HepG2 (cell line): ENCODE data around the gene RREB1. TPM values are rescaled to one million over a fixed set of nuclear protein-coding genes. Genes with fewer than 3 reads are reported as not detected.
A peak's percentile ranks its signal among the peaks of the same experiment; 100 is the strongest.

Experiments
- ARNTL ChIP-seq: sonication (generic); formaldehyde crosslinking; IDR thresholded peaks from 2 replicates; pipeline ENCODE4 v1.4.0; 2020; ENCODE audit warnings: mild to moderate bottlenecking, missing genetic modification reagents
- GTF2F1 ChIP-seq: fragments of 150-350 bp; IDR thresholded peaks from 2 replicates; pipeline ENCODE4 v1.6.1; 2014; ENCODE audit warnings: low read length
- PHB2 ChIP-seq: fragments of 450-650 bp; IDR thresholded peaks from 2 replicates; pipeline ENCODE4 v1.6.1; 2018; ENCODE audit not compliant: partially characterized antibody
- RXRB ChIP-seq: IDR thresholded peaks from 2 replicates; pipeline ENCODE4 v1.6.1; 2016; ENCODE audit warnings: borderline replicate concordance, missing genetic modification reagents, missing compliant biosample characterization
- SP140L ChIP-seq: sonication (generic); formaldehyde crosslinking; IDR thresholded peaks from 2 replicates; pipeline ENCODE4 v1.4.0; 2020; ENCODE audit warnings: missing genetic modification reagents, borderline replicate concordance
- SPEN ChIP-seq: sonication (generic); formaldehyde crosslinking; IDR thresholded peaks from 2 replicates; pipeline ENCODE4 v1.5.1; 2020; ENCODE audit warnings: low read depth, mild to moderate bottlenecking, missing genetic modification reagents
- TBP ChIP-seq: sonication (generic); formaldehyde crosslinking; IDR thresholded peaks from 2 replicates; pipeline ENCODE4 v1.5.0; 2020; ENCODE audit warnings: missing genetic modification reagents
- TBX2 ChIP-seq: sonication (generic); formaldehyde crosslinking; IDR thresholded peaks from 2 replicates; pipeline ENCODE4 v1.5.0; 2020; ENCODE audit warnings: missing genetic modification reagents, mild to moderate bottlenecking, borderline replicate concordance
- U2AF1 ChIP-seq: fragments of 200-400 bp; formaldehyde crosslinking; optimal IDR thresholded peaks from 2 replicates; pipeline ENCODE3; 2017; ENCODE audit warnings: mild to moderate bottlenecking, low read depth, low read length
- ZBTB26 ChIP-seq: IDR thresholded peaks from 2 replicates; pipeline ENCODE4 v1.6.1; 2016; ENCODE audit warnings: missing compliant biosample characterization, missing genetic modification reagents, borderline replicate concordance
- ZFY ChIP-seq: sonication (generic); formaldehyde crosslinking; IDR thresholded peaks from 2 replicates; pipeline ENCODE4 v1.4.0; 2020; ENCODE audit warnings: missing genetic modification reagents
- ZNF12 ChIP-seq: sonication (generic); formaldehyde crosslinking; IDR thresholded peaks from 2 replicates; pipeline ENCODE4 v1.5.0; 2020; ENCODE audit warnings: missing genetic modification reagents
- ZNF235 ChIP-seq: sonication (generic); formaldehyde crosslinking; IDR thresholded peaks from 2 replicates; pipeline ENCODE4 v1.8.1; 2023; ENCODE audit warnings: mild to moderate bottlenecking, missing genetic modification reagents, borderline replicate concordance
- ZNF263 ChIP-seq: sonication (generic); formaldehyde crosslinking; IDR thresholded peaks from 2 replicates; pipeline ENCODE4 v1.4.0; 2020; ENCODE audit warnings: missing genetic modification reagents
- ZNF564 ChIP-seq: sonication (generic); formaldehyde crosslinking; IDR thresholded peaks from 2 replicates; pipeline ENCODE4 v1.8.1; 2023; ENCODE audit warnings: mild to moderate bottlenecking, missing genetic modification reagents
- ZNF580 ChIP-seq: IDR thresholded peaks from 2 replicates; pipeline ENCODE4 v1.6.1; 2016; ENCODE audit warnings: low read depth, borderline replicate concordance
- ZNF605 ChIP-seq: sonication (generic); formaldehyde crosslinking; IDR thresholded peaks from 2 replicates; pipeline ENCODE4 v1.8.0; 2022; ENCODE audit warnings: mild to moderate bottlenecking, missing genetic modification reagents
- ZNF670 ChIP-seq: sonication (generic); formaldehyde crosslinking; IDR thresholded peaks from 2 replicates; pipeline ENCODE4 v1.8.0; 2022; ENCODE audit warnings: mild to moderate bottlenecking, missing genetic modification reagents, borderline replicate concordance
- ZNF687 ChIP-seq: sonication (generic); formaldehyde crosslinking; IDR thresholded peaks from 2 replicates; pipeline ENCODE4 v1.5.1; 2020; ENCODE audit warnings: mild to moderate bottlenecking, missing genetic modification reagents, moderate library complexity
- ZNF841 ChIP-seq: sonication (generic); formaldehyde crosslinking; IDR thresholded peaks from 2 replicates; pipeline ENCODE4 v1.8.1; 2023; ENCODE audit warnings: missing genetic modification reagents, borderline replicate concordance
- ZSCAN31 ChIP-seq: sonication (generic); formaldehyde crosslinking; IDR thresholded peaks from 2 replicates; pipeline ENCODE4 v1.5.0; 2020; ENCODE audit warnings: low read depth, mild to moderate bottlenecking, missing genetic modification reagents
- ZUFSP ChIP-seq: sonication (generic); formaldehyde crosslinking; IDR thresholded peaks from 2 replicates; pipeline ENCODE4 v1.9.0; 2021; ENCODE audit warnings: missing genetic modification reagents, mild to moderate bottlenecking, borderline replicate concordance
- polyA plus RNA-seq, 8 experiments: library from polyadenylated mRNA; depleted of rRNA in 3 of 8; stranded (reverse) in 7 of 8; unstranded in 1 of 8; fragments of >200 nt; fragmentation: Illumina TruSeq in 4 of 8; extraction: Trizol in 4 of 8; gene quantifications; 2 replicates each; pipeline versions ENCODE4 v1.2.1 to v1.2.3, GENCODE V29; 2011 to 2016; ENCODE audit warnings: low read depth in 4 of 8, missing spikeins in 1 of 8, mixed read lengths in 1 of 8; ENCODE audit not compliant: insufficient read depth in 1 of 8
- total RNA-seq, 5 experiments: library from RNA; depleted of rRNA; stranded (reverse); fragments of >200 nt; fragmentation: Illumina TruSeq; extraction: Trizol; gene quantifications; 2 replicates each; pipeline ENCODE4 v1.2.3, GENCODE V29; 2016; ENCODE audit warnings: low read depth in 1 of 5

Gene RREB1
- total and polyA plus RNA-seq, 2 of the 13 experiments (the other 11 are each of a cell fraction or from before 2014, with no cell fraction given), result 6.1 to 23.2 TPM

GRCh38 chr6:7270320-7271204, 162.8 kb downstream of the RREB1 start (continued):
- TF ChIP-seq ZNF687 (CRISPR knock-in tag) (peak; percentile 88), ZNF564 (no peak; the same call in 1 of the 2 replicates), ZNF263 (CRISPR knock-in tag) (0 out of 2 replicates have a peak, but pooled peaks have one; percentile 11), ZNF841 (no peak), ZNF605 (CRISPR knock-in tag) (0 out of 2 replicates have a peak, but pooled peaks have one; percentile 15), U2AF1 (no peak), ZNF670 (no peak), PHB2 (no peak), ZNF12 (peak; percentile 19; the same call in 1 of the 2 replicates), GTF2F1 (no peak), TBP (CRISPR knock-in tag) (no peak), ZFY (CRISPR knock-in tag) (peak; percentile 38; the same call in 1 of the 2 replicates), ARNTL (peak; percentile 35; the same call in 1 of the 2 replicates), ZNF580 (CRISPR knock-in tag) (peak; percentile 75; the same call in 1 of the 2 replicates), ZNF235 (CRISPR knock-in tag) (no peak), TBX2 (CRISPR knock-in tag) (peak; percentile 75), RXRB (peak; percentile 76; the same call in 1 of the 2 replicates), SP140L (CRISPR knock-in tag) (no peak), ZUFSP (CRISPR knock-in tag) (no peak), ZSCAN31 (CRISPR knock-in tag) (peak; percentile 56), SPEN (peak; percentile 77; the same call in 1 of the 2 replicates), ZBTB26 (CRISPR knock-in tag) (no peak)
